ENCODE measurements around the gene NFATC3.

- no peak for TF ChIP-seq CTCF (IDR thresholded peaks at IDR 0.05; ENCODE audit: insufficient read depth, low read length)
- TF ChIP-seq SPI1 (IDR thresholded peaks at IDR 0.05; ENCODE audit: borderline replicate concordance, low read depth), result no peak
- TF ChIP-seq POLR2AphosphoS5 (IDR thresholded peaks at IDR 0.05; ENCODE audit: low read depth), result no peak
Measured at GRCh38 chr16:68206245-68206644, 121.1 kb downstream of the NFATC3 start.

All from HL-60 (cell line).